ENCODE data around the gene ACKR3. TPM values are rescaled to one million over a fixed set of nuclear protein-coding genes. Genes with fewer than 3 reads are reported as not detected.

Gene ACKR3
- total RNA-seq, 1 donor from 2014 or later: 75.6 TPM

GRCh38 chr2:236558036-236558435, 11.6 kb upstream of the ACKR3 start:
- H3K27ac ChIP-seq: no peak overlapping the region
- H3K4me1 ChIP-seq: no peaks in the 10 kb centered on the region
- no peak overlapping the region for H3K4me3 ChIP-seq
- intact Hi-C loops (cut with DNase I): no loop called here
- no peaks in the 10 kb centered on the region for H3K9me3 ChIP-seq
- TF ChIP-seq, protein P1, sequence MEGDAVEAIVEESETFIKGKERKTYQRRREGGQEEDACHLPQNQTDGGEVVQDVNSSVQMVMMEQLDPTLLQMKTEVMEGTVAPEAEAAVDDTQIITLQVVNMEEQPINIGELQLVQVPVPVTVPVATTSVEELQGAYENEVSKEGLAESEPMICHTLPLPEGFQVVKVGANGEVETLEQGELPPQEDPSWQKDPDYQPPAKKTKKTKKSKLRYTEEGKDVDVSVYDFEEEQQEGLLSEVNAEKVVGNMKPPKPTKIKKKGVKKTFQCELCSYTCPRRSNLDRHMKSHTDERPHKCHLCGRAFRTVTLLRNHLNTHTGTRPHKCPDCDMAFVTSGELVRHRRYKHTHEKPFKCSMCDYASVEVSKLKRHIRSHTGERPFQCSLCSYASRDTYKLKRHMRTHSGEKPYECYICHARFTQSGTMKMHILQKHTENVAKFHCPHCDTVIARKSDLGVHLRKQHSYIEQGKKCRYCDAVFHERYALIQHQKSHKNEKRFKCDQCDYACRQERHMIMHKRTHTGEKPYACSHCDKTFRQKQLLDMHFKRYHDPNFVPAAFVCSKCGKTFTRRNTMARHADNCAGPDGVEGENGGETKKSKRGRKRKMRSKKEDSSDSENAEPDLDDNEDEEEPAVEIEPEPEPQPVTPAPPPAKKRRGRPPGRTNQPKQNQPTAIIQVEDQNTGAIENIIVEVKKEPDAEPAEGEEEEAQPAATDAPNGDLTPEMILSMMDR (IDR thresholded peaks at IDR 0.05): no peak
- no peaks in the 10 kb centered on the region for H3K27me3 ChIP-seq
- no peaks in the 10 kb centered on the region for H3K36me3 ChIP-seq
- no peak for DNase-seq (ENCODE audit: low spot score in 2 of 2)

DNA sequence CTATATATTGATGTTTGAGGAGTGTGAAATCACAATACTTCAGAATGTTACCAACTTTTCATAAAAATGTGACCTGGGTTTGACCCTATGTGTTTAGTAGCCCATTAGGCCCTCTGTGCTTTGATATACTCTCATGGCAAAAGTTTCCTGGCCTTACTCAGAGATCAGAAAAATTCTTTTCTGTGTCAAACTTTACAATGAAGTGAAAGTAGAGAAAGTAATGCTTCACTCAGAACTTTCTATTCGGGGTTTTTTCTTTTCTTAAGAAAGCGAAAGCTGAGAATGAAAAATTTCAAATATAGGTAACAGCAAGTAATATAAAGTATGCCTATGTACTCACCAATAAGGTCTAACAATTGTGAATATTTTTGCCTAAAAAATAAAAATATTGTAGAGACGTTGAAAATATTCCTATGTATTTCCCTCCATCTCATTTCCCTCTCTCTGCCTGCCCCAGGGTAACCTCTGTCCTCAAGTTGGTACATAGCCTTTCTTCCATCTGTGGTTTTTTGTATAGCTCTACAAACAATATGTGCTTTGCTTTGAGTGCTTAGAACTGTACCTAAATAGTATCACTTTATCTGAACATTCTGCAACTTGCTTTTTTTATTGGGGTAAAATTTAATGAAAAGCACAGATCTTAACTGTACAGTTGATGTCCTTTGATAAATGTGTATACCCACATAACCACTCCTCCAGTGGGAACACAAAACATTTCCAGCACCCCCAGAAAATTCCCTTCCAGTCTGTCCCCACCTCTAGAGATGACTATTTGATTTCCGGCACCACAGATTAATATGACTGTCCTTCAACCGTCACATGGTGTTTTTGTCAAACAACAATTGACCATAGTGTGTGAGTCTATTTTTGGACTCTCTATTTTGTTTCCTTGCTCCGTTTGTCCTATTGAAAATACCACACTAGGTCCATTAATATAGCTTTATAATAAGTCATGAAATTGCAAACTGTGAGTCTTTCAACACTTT, 10.3 kb upstream of the ACKR3 start:
- intact Hi-C loops (cut with DNase I): no loop called here
- H3K36me3 ChIP-seq: no peaks in the 10 kb centered on the region
- no peak overlapping the region for H3K27ac ChIP-seq
- H3K27me3 ChIP-seq: no peaks in the 10 kb centered on the region
- no peaks in the 10 kb centered on the region for H3K9me3 ChIP-seq
- H3K4me1 ChIP-seq: no peaks in the 10 kb centered on the region
- TF ChIP-seq, protein P1 (IDR thresholded peaks at IDR 0.05): no peak
- DNase-seq (ENCODE audit: low spot score in 2 of 2): no peak
- no peak overlapping the region for H3K4me3 ChIP-seq

DNA sequence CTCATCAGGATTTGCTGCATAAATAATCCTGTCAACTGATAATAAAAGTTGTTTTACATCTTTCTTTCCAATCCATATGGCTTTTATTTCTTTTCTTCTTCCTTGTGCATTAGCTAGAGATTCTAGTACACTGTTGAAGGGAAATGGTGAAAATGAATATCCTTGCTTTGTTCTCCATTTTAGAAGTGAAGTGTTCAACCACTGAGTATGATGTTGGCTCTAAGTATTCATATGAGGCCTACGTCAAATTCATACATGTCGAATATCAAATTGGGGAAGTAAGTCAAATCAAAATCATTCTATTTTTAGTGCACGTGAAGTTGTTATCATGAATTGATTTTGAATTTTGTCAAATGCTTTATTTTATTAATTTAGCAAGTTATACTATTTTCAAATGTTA, 7.8 kb upstream of the ACKR3 start:
- TF ChIP-seq, protein P1 (IDR thresholded peaks at IDR 0.05): no peak
- intact Hi-C loops (cut with DNase I): no loop called here
- H3K4me1 ChIP-seq: no peaks in the 10 kb centered on the region

DNA sequence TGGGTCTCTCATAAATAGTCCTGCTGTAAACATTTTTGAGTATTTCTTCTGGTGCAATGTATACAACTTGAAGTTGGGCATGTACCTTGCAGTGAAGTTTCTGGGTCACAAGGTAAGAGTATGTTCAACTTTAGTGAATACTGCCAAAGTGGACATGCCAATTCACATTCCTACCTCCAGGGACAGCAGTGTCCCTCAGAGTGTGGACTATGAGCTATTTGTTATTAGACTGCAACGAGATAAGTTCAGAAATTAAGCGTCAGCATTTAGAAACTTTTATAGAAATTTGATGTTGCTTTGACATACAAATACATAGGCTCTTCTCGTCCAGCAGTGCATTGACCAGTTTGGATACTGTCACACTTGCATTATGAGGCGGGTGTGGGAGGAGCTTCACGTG, 7.2 kb upstream of the ACKR3 start:
- intact Hi-C loops (cut with DNase I): no loop called here
- no peaks in the 10 kb centered on the region for H3K9me3 ChIP-seq
- TF ChIP-seq, protein P1 (IDR thresholded peaks at IDR 0.05): peak; percentile 65 to 73 (median 72)

More for the DNA sequence above, 7.8 kb upstream of the ACKR3 start:
- Histone ChIP-seq H3K4me3 (no peak overlapping the region), H3K27ac (no peak overlapping the region), H3K27me3 (no peaks in the 10 kb centered on the region), H3K36me3 (no peaks in the 10 kb centered on the region), H3K9me3 (no peaks in the 10 kb centered on the region)
- DNase-seq (ENCODE audit: low spot score in 2 of 2): no peak

DNA sequence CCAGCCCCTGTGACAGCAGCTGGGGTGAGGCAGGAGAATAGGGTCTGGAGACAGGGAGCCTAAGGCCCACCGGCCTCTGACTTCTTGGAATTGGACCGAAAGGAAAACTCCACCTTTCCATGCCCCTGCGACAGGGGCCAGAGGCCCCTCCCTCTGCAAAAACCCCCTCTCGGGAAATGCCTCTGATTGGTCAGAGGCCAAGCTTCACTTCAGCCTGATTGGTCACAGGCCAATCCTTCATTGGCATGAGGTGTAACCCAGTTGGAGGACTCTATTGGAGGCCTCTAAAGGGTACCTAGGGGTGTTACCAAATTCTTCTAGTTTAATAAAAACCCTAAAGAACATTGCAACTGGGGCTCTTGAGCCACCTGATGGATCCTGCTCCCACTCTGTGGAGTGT, 5.7 kb upstream of the ACKR3 start:
- Histone ChIP-seq H3K27ac (no peak overlapping the region), H3K4me3 (no peak overlapping the region), H3K9me3 (no peaks in the 10 kb centered on the region), H3K36me3 (no peaks in the 10 kb centered on the region), H3K27me3 (no peaks in the 10 kb centered on the region), H3K4me1 (peaks cover 0 to 6% of the 10 kb centered on the region in 2 donors)
- intact Hi-C loops (cut with DNase I): no loop called here
- TF ChIP-seq, protein P1 (IDR thresholded peaks at IDR 0.05): no peak
- DNase-seq (ENCODE audit: low spot score in 2 of 2): peak in 1 of 2 donors; percentile 37

More for the DNA sequence above, 7.2 kb upstream of the ACKR3 start:
- no peaks in the 10 kb centered on the region for H3K36me3 ChIP-seq
- peaks cover 0 to 4% of the 10 kb centered on the region in 2 donors for H3K4me1 ChIP-seq
- no peaks in the 10 kb centered on the region for H3K27me3 ChIP-seq
- no peak overlapping the region for H3K4me3 ChIP-seq
- no peak overlapping the region for H3K27ac ChIP-seq
- DNase-seq (ENCODE audit: low spot score in 2 of 2): no peak

All from ascending aorta (tissue), 2 donors.